Stimulated activated CD4-positive, alpha-beta T cell treated with anti-CD3 and anti-CD28 coated beads, Interleukin-1b, Interleukin-23, amount 100 ng/mL, for 24 hours (primary cell): Measurements from ENCODE around the gene MADCAM1.

Experiments
- DNase-seq, 4 experiments: peaks; one replicate each; pipeline ENCODE4 v3.0.0-alpha.2; 2020; ENCODE audit warnings: low read depth in 4 of 4, low spot score in 1 of 4

Gene MADCAM1

GRCh38 chr19:488505-489417, 7.5 kb upstream of the MADCAM1 start:
- DNase-seq: peak; percentile 86 to 94 (median 89)

- DNase-seq: no peak
Measured at GRCh38 chr19:489418-490196, 6.7 kb upstream of the MADCAM1 start.

DNA sequence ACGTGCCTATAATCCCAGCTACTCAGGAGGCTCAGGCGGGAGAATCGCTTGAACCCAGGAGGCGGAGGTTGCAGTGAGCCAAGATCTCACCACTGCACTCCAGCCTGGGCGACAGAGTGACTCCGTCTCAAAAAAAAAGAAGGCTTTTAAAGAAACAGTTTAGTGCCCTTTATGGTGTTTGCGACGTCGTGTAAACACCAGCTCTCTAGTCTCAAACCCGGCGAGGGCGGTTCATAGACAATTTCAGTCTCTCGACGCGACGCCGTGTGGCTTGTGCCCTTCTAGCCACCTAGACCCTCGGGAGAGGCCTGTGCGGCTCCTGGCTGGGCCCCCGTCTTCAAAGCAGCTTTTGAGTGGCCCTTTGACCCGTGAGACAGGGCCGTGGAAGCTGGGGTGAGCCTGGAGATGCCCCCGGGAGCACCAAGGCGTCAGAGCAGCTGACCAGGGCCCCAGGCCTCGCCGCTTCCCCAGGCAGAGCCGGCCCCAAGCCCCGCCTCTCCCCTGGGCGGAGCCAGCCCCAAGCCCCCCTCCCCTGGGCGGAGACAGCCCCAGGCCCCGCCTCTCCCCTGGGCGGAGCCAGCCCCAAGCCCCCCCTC, 5.0 kb upstream of the MADCAM1 start:
- no peak for DNase-seq

- no peak for DNase-seq
Measured at GRCh38 chr19:492091-492531, 4.2 kb upstream of the MADCAM1 start.

DNA sequence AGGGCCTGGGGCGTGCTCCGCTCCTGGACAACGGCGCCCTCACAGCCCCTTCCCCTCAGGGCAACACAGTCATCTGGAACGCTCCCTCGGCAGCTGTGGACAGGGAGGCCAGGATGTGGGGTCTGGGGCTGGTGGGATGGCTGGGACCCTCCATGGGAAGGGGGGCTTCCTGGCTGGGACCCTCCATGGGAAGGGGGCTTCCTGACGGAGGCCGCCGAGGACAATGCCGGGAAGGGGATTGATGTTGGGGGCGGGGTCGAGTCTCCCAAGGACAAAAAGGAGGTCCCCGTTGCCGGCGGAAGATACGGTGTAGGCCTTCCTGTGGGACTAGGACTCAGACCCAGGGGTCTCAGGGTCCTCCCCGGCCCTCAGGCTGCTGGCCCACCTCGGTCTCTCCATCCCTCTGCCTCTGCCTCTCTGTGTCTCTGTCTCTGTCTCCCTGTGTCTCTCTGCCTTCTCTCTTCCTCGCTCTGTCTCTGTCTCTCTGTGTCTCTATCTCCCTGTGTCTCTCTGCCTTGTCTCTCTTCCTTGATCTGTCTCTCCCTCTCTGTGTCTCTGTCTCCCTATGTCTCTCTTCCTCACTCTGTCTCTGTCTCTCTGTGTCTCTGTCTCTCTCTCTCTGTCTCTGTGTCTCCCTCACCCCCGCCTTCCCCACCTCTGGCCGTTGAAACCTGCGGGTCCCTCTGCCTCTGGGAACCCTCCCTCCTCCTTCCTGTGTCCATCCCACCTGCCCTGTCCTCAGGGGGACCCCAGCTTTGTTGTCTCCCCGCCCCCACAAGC, 2.7 kb upstream of the MADCAM1 start:
- no peak for DNase-seq

GRCh38 chr19:494171-495080, 1.9 kb upstream of the MADCAM1 start:
- no peak for DNase-seq

- no peak for DNase-seq
Measured at GRCh38 chr19:495081-495401, 1.2 kb upstream of the MADCAM1 start.

GRCh38 chr19:495402-496111, 729 bp upstream of the MADCAM1 start:
- no peak for DNase-seq

GRCh38 chr19:496986-497385, 700 bp downstream of the MADCAM1 start:
- no peak for DNase-seq

DNA sequence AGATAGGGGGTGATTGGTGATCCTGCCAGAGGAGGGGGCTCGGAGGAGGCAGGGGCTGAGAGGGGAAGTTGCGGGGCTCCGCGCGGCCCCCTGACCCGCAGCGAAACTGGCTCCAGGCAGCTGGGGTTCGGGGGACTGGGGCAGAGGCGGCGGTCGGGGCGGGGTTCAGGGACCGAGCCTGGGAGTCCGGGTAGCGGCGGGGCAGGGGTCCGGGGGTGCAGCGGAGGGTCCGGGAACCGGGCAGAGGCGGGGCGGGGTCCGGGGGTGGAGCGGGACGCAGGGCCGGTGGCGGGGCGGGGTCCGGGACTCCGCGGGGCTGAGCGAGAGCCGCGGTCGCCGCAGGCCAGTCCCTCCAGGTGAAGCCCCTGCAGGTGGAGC, 1.2 kb downstream of the MADCAM1 start:
- DNase-seq: no peak

DNA sequence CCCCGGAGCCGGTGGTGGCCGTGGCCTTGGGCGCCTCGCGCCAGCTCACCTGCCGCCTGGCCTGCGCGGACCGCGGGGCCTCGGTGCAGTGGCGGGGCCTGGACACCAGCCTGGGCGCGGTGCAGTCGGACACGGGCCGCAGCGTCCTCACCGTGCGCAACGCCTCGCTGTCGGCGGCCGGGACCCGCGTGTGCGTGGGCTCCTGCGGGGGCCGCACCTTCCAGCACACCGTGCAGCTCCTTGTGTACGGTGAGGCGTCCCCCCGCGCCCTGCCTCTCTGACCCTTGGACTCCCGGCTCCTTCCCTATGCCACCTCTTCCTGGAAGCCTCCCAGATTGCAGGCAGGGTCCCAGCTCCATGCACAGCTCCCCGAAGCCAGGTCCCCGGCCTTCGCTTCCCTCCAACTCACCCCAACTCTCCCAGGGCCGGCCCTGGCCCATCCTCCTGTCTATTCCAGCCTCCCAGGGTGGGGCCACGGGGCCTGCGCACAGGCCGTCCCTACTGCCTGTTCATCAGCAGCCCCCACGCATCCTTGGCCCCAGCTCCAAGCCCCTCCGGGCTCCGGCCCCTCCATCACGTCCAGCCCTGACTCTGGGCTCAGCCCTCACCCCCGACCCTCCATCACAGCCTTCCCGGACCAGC, 1.7 kb downstream of the MADCAM1 start:
- no peak for DNase-seq

- DNase-seq: no peak
Measured at GRCh38 chr19:498511-498891, 2.2 kb downstream of the MADCAM1 start.

- no peak for DNase-seq
Measured at GRCh38 chr19:498977-499623, 2.8 kb downstream of the MADCAM1 start.

- DNase-seq: no peak
Measured at GRCh38 chr19:501646-502045, 5.4 kb downstream of the MADCAM1 start.

GRCh38 chr19:504616-505015, 8.3 kb downstream of the MADCAM1 start:
- no peak for DNase-seq

DNA sequence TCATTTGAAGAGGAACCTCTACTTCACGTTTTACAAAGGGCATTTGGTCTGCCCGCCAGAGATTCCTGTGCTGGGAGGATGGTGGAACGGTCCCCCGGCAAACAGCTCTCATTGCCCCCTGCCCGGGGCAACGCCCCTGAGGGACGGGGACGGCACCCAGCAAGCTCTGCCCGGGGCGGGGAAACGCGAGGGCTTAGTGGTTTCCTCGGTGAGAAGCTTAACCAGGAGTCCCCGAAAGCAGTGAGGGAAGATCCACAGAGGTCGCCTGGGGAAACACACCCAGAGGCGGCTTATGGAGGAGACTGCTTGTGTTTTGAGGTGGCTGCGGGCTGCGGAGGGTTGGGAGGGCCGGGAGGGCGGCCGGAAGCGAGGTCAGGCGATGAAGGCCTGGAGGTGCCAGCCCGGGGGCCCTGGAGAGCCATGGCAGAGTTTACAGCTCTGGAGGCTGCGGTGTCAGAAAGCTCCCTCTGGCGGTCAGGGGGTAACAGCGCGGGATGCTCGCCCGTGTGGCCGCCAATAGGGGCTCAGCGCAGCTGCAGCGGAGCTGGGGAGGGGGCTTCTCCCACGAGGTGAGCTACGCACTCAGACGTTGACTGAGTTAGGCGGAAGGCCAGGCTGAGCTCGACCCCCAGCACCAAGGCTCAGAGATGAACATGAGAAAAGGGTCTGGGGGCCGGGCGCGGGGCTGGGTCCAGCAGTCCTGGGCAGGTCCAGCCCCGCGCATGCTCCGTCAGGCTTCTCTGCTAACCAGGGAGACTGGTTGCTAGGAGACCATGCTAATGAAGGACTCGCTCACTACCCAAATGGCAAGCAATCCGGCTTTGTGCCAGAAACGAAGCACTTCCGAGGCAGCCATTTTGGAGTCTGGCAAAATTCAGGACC, 10.4 kb downstream of the MADCAM1 start:
- peak; percentile 81 to 94 (median 92) for DNase-seq
